IMR-90 (cell line): ENCODE results near the gene RPS23. TPM values are rescaled to one million over a fixed set of nuclear protein-coding genes. Genes with fewer than 3 reads are reported as not detected.

Source experiments
- ATAC-seq: fragments of 200-7000 bp; cut with Tn5 transposase; 2 replicates; pipeline ENCODE4 v1.9.1; 2020; ENCODE audit warnings: low read depth, mild to moderate bottlenecking, moderate library complexity
- BruUV-seq: library from RNA; stranded (reverse); fragments of 400-500 nt; replicated peaks from 2 replicates; lab custom pipeline; 2021; lab: Mats Ljungman, UMichigan
- CTCF ChIA-PET: fragments of 300-600 bp; formaldehyde crosslinking; extraction: SDS; loops from one replicate; lab custom pipeline; 2021; ENCODE audit warnings: antibody characterized with exemption; lab: Yijun Ruan, JAX
- POLR2A ChIA-PET: fragments of 300-600 bp; sonication (Branson Sonifier 250); formaldehyde crosslinking; loops from one replicate; lab custom pipeline; 2022; ENCODE audit warnings: antibody characterized with exemption; ENCODE audit not compliant: unreplicated experiment; lab: Charles Lee
- DNase-seq: peaks from one replicate; pipeline ENCODE4 v3.0.0; 2013
- H2AFZ ChIP-seq: replicated peaks from 2 replicates; pipeline ENCODE3; 2013; ENCODE audit warnings: low read length, mild to moderate bottlenecking; ENCODE audit not compliant: poor library complexity
- H2AK5ac ChIP-seq: 2 replicates; pipeline ENCODE4 v1.6.1; 2013; ENCODE audit warnings: low read depth, low read length, inconsistent platforms
- H2AK9ac ChIP-seq: replicated peaks from 2 replicates; pipeline ENCODE3; 2013; ENCODE audit warnings: mild to moderate bottlenecking, low read depth, low read length, moderate library complexity; ENCODE audit not compliant: poor library complexity
- H2BK120ac ChIP-seq: 2 replicates; pipeline ENCODE4 v1.6.1; 2013; ENCODE audit warnings: low read depth, low read length, inconsistent platforms
- H2BK15ac ChIP-seq: 3 replicates; pipeline ENCODE4 v1.6.1; 2013; ENCODE audit warnings: low read depth, low read length, inconsistent platforms
- H2BK20ac ChIP-seq: 2 replicates; pipeline ENCODE4 v1.6.1; 2013; ENCODE audit warnings: low read depth, mild to moderate bottlenecking, inconsistent platforms, low read length, moderate library complexity
- H2BK5ac ChIP-seq: 2 replicates; pipeline ENCODE4 v1.6.1; 2013; ENCODE audit warnings: mild to moderate bottlenecking, low read depth, low read length, inconsistent platforms; ENCODE audit not compliant: poor library complexity, severe bottlenecking
- H3K14ac ChIP-seq: replicated peaks from 2 replicates; pipeline ENCODE4 v1.6.1; 2013; ENCODE audit warnings: low read depth, low read length, inconsistent platforms
- H3K18ac ChIP-seq: 2 replicates; pipeline ENCODE4 v1.6.1; 2013; ENCODE audit warnings: low read depth, low read length, control low read depth
- H3K23ac ChIP-seq: 2 replicates; pipeline ENCODE4 v1.6.1; 2013; ENCODE audit warnings: low read depth, low read length, inconsistent platforms
- H3K27ac ChIP-seq: 2 replicates; pipeline ENCODE4 v1.5.1; 2013; ENCODE audit warnings: mild to moderate bottlenecking, control low read depth, low read length; ENCODE audit not compliant: insufficient read depth
- H3K27me3 ChIP-seq: 2 replicates; pipeline ENCODE4 v1.6.1; 2013; ENCODE audit warnings: low read length; ENCODE audit not compliant: control insufficient read depth, insufficient read depth
- H3K36me3 ChIP-seq: 2 replicates; pipeline ENCODE4 v1.6.1; 2013; ENCODE audit warnings: low read length, mixed read lengths; ENCODE audit not compliant: control insufficient read depth, insufficient read depth
- H3K4ac ChIP-seq: 2 replicates; pipeline ENCODE4 v1.6.1; 2013; ENCODE audit warnings: low read depth, low read length, inconsistent platforms
- H3K4me1 ChIP-seq: 2 replicates; pipeline ENCODE4 v1.6.1; 2013; ENCODE audit warnings: low read length, mixed read lengths; ENCODE audit not compliant: control insufficient read depth, insufficient read depth
- H3K4me2 ChIP-seq: 2 replicates; pipeline ENCODE4 v1.6.1; 2013; ENCODE audit warnings: low read depth, mild to moderate bottlenecking, control low read depth, low read length, moderate library complexity
- H3K4me3 ChIP-seq: 2 replicates; pipeline ENCODE4 v1.5.1; 2013; ENCODE audit warnings: low read depth, mild to moderate bottlenecking, control low read depth, low read length, moderate library complexity; ENCODE audit not compliant: insufficient read depth
- H3K56ac ChIP-seq: 2 replicates; pipeline ENCODE4 v1.6.1; 2013; ENCODE audit warnings: low read length, inconsistent platforms; ENCODE audit not compliant: insufficient read depth; ENCODE audit errors: extremely low read depth
- H3K79me1 ChIP-seq, 2 experiments: 2 replicates each; pipeline ENCODE4 v1.6.1; 2013; ENCODE audit warnings: low read length in 2 of 2, inconsistent platforms in 1 of 2, low read depth in 1 of 2
- H3K9ac ChIP-seq: 2 replicates; pipeline ENCODE4 v1.6.1; 2013; ENCODE audit warnings: low read depth, low read length, control low read depth
- H3K9me1 ChIP-seq: 2 replicates; pipeline ENCODE4 v1.6.1; 2013; ENCODE audit warnings: low read length, inconsistent platforms; ENCODE audit not compliant: insufficient read depth
- H3K9me3 ChIP-seq: 2 replicates; pipeline ENCODE4 v1.6.1; 2013; ENCODE audit warnings: low read length; ENCODE audit not compliant: control insufficient read depth, insufficient read depth
- H4K20me1 ChIP-seq: 2 replicates; pipeline ENCODE4 v1.6.1; 2013; ENCODE audit warnings: low read length, inconsistent platforms; ENCODE audit not compliant: insufficient read depth
- H4K5ac ChIP-seq: 2 replicates; pipeline ENCODE4 v1.6.1; 2013; ENCODE audit warnings: mild to moderate bottlenecking, low read depth, low read length, control low read depth
- H4K8ac ChIP-seq, 2 experiments: 2 replicates each; pipeline ENCODE4 v1.6.1; 2013; ENCODE audit warnings: low read depth in 2 of 2, low read length in 2 of 2, control low read depth in 1 of 2, inconsistent platforms in 1 of 2
- H4K91ac ChIP-seq: 2 replicates; pipeline ENCODE4 v1.6.1; 2013; ENCODE audit warnings: low read depth, low read length, inconsistent platforms; ENCODE audit not compliant: insufficient read depth
- CEBPB ChIP-seq: IDR thresholded peaks from 2 replicates; pipeline ENCODE4 v1.6.1; 2012; ENCODE audit warnings: low read depth, low read length, improper control_type of control experiment
- CHD1 ChIP-seq: IDR thresholded peaks from 2 replicates; pipeline ENCODE4 v1.6.1; 2012; ENCODE audit warnings: low read depth, low read length, improper control_type of control experiment
- NFE2L2 ChIP-seq: fragments of 150-350 bp; IDR thresholded peaks from 2 replicates; pipeline ENCODE4 v1.6.1; 2016; ENCODE audit warnings: low read depth, mild to moderate bottlenecking, low read length
- RCOR1 ChIP-seq: IDR thresholded peaks from 2 replicates; pipeline ENCODE4 v1.6.1; 2012; ENCODE audit warnings: mild to moderate bottlenecking, low read length, improper control_type of control experiment; ENCODE audit not compliant: insufficient replicate concordance
- RFX5 ChIP-seq: IDR thresholded peaks from 2 replicates; pipeline ENCODE4 v1.8.0; 2012; ENCODE audit warnings: low read depth, mild to moderate bottlenecking, low read length, moderate library complexity
- WGBS, 2 experiments: methylation state at CpG; one replicate each; pipeline versions ENCODE4 v1.1.5 to v1.1.7; 2013; ENCODE audit warnings: missing lambda C conversion rate in 2 of 2; ENCODE audit not compliant: insufficient read length in 1 of 2; ENCODE audit errors: extremely low coverage in 2 of 2; 5-methylcytosine and 5-hydroxymethylcytosine counted together
- dilution Hi-C: fragments of 300-500 bp; cut with HindIII; formaldehyde crosslinking; loops from one replicate; pipeline ENCODE4 v1.14.3; 2018; ENCODE audit warnings: low sequenced_read_pairs; ENCODE audit not compliant: unreplicated experiment
- in situ Hi-C: fragments of 300-500 bp; cut with MboI; formaldehyde crosslinking; loops from 3 replicates; pipeline ENCODE4 v1.14.3; 2019; ENCODE audit warnings: low sequenced_read_pairs, inconsistent platforms, mixed read lengths
- intact Hi-C: fragments of 100-400 bp; cut with micrococcal nuclease; formaldehyde crosslinking; loops from 2 replicates; pipeline ENCODE4 v1.10.0; 2022
- polyA plus RNA-seq, 3 experiments: library from polyadenylated mRNA; depleted of rRNA; stranded (reverse); fragments of >200 nt; gene quantifications; 2 replicates each; pipeline ENCODE4 v1.2.3, GENCODE V29; 2012; ENCODE audit warnings: low replicate concordance in 1 of 3
- total RNA-seq: library from RNA; depleted of rRNA; stranded (reverse); fragments of >200 nt; gene quantifications from 2 replicates; pipeline ENCODE4 v1.2.3, GENCODE V29; 2012
- TF ChIP-seq, protein P1 (sequence below): fragments of 150-350 bp; IDR thresholded peaks from 2 replicates; pipeline ENCODE4 v1.6.1; 2016; ENCODE audit warnings: low read depth, mild to moderate bottlenecking, low read length, moderate library complexity, borderline replicate concordance
- TF ChIP-seq, protein P2 (sequence below): conservative IDR thresholded peaks from 2 replicates; pipeline ENCODE4 v1.5.1; 2012; ENCODE audit warnings: mild to moderate bottlenecking, low read depth, low read length, improper control_type of control experiment
- TF ChIP-seq, protein P3 (sequence below): fragments of 150-350 bp; IDR thresholded peaks from 2 replicates; pipeline ENCODE4 v1.6.1; 2017; ENCODE audit warnings: mild to moderate bottlenecking, antibody characterized with exemption, low read length, low read depth

RPS23 gene
- total and polyA plus RNA-seq, 2 of the 4 experiments (the other 2 are of a cell fraction) = 3,186 to 3,318 TPM

DNA sequence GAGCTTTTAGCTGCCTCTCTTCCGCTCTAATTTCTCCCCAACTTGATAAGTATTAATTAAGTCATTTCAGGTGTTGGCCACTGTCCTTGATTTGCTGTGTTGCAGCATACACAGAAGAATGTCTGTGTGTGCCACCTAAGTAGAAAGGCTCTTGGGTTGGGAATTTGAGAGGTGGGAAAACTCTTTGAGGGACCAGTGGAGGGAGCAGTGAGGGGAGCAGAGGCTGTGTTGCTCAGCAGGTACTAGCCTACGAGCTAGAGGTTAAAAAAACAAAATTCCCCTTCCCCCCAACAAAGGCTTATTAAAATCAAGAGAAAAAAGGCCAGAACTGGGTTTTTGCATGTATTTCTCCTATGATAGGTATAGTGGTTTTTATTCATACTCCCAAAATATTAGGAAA lies 20.9 kb downstream of the RPS23 start:
- H4K91ac ChIP-seq = no peak overlapping the region
- DNase-seq (no peak), ATAC-seq (no peak)
- H2AK5ac ChIP-seq = no peak overlapping the region
- no peaks in the 10 kb centered on the region for H3K79me1 ChIP-seq
- no peak overlapping the region for H3K23ac ChIP-seq
- no peaks in the 10 kb centered on the region for H4K20me1 ChIP-seq
- no peak overlapping the region for H3K14ac ChIP-seq
- BruUV-seq = no TSS peak
- no peak overlapping the region for H2BK20ac ChIP-seq
- in situ Hi-C loops (no loop called here), dilution Hi-C loops (no loop called here), intact Hi-C loops (loop anchor here (10.0 kb wide), 1 partner anchor 752 kb away; no protein-coding TSS in a partner anchor)
- no peak overlapping the region for H3K4me2 ChIP-seq
- H3K9me1 ChIP-seq = peaks cover 3% of the 10 kb centered on the region
- H2BK15ac ChIP-seq = no peak overlapping the region
- H4K5ac ChIP-seq = no peak overlapping the region
- H3K27ac ChIP-seq = no peak overlapping the region
- H2BK5ac ChIP-seq = no peak overlapping the region
- no peak overlapping the region for H3K9ac ChIP-seq
- ChIA-PET CTCF (interaction anchor here (1.2 kb wide), 1 partner anchor 10 kb away, joined by 3 read pairs; no protein-coding TSS in a partner anchor), POLR2A (no interaction called here)
- no peak overlapping the region for H2BK120ac ChIP-seq
- H3K56ac ChIP-seq = no peak overlapping the region
- no peak overlapping the region for H3K18ac ChIP-seq
- H2AK9ac ChIP-seq = no peak overlapping the region
- no peaks in the 10 kb centered on the region for H3K27me3 ChIP-seq
- H3K4ac ChIP-seq = no peak overlapping the region
- no peaks in the 10 kb centered on the region for H3K36me3 ChIP-seq
- WGBS, 2 experiments = no CpG with 5 or more reads among the region's 2 CpGs
- peaks cover 1% of the 10 kb centered on the region; the same call in 1 of the 2 replicates for H3K4me1 ChIP-seq
- H3K4me3 ChIP-seq = no peak overlapping the region
- H3K9me3 ChIP-seq = no peaks in the 10 kb centered on the region
- H4K8ac ChIP-seq = no peak overlapping the region
- H2AFZ ChIP-seq = no peak overlapping the region
- no peak for TF ChIP-seq NFE2L2
- no peak for TF ChIP-seq CEBPB
- no peak for TF ChIP-seq CHD1
- TF ChIP-seq, protein P1, sequence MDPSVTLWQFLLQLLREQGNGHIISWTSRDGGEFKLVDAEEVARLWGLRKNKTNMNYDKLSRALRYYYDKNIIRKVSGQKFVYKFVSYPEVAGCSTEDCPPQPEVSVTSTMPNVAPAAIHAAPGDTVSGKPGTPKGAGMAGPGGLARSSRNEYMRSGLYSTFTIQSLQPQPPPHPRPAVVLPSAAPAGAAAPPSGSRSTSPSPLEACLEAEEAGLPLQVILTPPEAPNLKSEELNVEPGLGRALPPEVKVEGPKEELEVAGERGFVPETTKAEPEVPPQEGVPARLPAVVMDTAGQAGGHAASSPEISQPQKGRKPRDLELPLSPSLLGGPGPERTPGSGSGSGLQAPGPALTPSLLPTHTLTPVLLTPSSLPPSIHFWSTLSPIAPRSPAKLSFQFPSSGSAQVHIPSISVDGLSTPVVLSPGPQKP = no peak
- no peak for TF ChIP-seq RCOR1
- no peak for TF ChIP-seq RFX5
- TF ChIP-seq, protein P2, sequence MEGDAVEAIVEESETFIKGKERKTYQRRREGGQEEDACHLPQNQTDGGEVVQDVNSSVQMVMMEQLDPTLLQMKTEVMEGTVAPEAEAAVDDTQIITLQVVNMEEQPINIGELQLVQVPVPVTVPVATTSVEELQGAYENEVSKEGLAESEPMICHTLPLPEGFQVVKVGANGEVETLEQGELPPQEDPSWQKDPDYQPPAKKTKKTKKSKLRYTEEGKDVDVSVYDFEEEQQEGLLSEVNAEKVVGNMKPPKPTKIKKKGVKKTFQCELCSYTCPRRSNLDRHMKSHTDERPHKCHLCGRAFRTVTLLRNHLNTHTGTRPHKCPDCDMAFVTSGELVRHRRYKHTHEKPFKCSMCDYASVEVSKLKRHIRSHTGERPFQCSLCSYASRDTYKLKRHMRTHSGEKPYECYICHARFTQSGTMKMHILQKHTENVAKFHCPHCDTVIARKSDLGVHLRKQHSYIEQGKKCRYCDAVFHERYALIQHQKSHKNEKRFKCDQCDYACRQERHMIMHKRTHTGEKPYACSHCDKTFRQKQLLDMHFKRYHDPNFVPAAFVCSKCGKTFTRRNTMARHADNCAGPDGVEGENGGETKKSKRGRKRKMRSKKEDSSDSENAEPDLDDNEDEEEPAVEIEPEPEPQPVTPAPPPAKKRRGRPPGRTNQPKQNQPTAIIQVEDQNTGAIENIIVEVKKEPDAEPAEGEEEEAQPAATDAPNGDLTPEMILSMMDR = no peak
- TF ChIP-seq, protein P3, sequence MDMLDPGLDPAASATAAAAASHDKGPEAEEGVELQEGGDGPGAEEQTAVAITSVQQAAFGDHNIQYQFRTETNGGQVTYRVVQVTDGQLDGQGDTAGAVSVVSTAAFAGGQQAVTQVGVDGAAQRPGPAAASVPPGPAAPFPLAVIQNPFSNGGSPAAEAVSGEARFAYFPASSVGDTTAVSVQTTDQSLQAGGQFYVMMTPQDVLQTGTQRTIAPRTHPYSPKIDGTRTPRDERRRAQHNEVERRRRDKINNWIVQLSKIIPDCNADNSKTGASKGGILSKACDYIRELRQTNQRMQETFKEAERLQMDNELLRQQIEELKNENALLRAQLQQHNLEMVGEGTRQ = no peak
